HEK293T (cell line): ENCODE measurements around the gene ULK1.

ENCODE experiments used
- BHLHE40 ChIP-seq: fragments of 450-650 bp; IDR thresholded peaks from 2 replicates; pipeline ENCODE4 v1.6.1; 2016; ENCODE audit warnings: mild to moderate bottlenecking, moderate library complexity, borderline replicate concordance
- FOXA1 ChIP-seq: fragments of 450-650 bp; IDR thresholded peaks from 2 replicates; pipeline ENCODE4 v1.6.1; 2016; ENCODE audit warnings: mild to moderate bottlenecking
- FOXK2 ChIP-seq: fragments of 450-650 bp; IDR thresholded peaks from 2 replicates; pipeline ENCODE4 v1.6.1; 2016; ENCODE audit warnings: mild to moderate bottlenecking
- SP1 ChIP-seq: fragments of 450-650 bp; IDR thresholded peaks from 2 replicates; pipeline ENCODE4 v1.6.1; 2017

DNA sequence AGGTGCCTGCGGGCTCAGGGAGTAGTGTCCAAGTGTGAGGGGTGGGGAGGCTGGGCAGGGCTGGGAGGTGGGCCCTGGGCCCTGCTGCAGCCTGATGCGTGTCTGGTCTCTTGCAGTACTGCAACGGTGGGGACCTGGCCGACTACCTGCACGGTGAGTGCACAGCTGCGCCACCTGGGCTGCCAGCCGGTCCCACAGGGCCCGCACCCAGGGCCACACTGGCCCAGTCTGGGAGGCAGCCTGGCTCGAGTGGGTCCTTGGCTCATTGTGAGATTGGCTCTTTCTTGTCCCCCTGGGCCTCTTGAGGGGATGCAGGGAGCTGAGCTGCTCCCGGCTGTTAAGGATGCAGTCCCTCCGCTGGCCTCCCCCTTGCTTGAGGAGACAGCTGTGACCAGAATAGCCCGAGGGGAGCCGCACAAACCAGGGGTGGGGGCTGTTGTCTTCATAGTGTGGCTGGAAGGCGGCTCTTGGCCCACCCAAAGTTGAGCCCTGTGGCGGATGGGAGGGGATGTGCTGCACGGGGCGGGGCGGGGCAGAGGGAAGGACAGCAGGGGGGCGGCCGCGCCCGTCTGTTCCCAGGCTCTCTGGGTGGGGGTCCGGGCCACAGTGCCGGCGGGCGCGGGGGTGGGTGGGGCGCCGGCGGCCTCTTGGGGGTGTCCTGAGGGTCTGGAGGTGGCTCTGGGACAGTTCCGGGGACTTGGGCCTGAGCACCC is 13.1 kb downstream of the ULK1 start:
- TF ChIP-seq BHLHE40 = no peak
- TF ChIP-seq FOXK2 = no peak
- no peak for TF ChIP-seq FOXA1
- TF ChIP-seq SP1 = no peak
